Measurements from ENCODE around the gene UQCR11.

GRCh38 chr19:1571358-1571757 lies 33.9 kb downstream of the UQCR11 start:
- no peak for TF ChIP-seq NRF1 (IDR thresholded peaks at IDR 0.05; ENCODE audit: low read depth, low read length)
- TF ChIP-seq CTCF (IDR thresholded peaks at IDR 0.05; ENCODE audit: control extremely low read depth in 1 of 3, insufficient read depth in 1 of 3, low read depth in 1 of 3, low read length in 3 of 3): no peak
- TF ChIP-seq KDM1A (IDR thresholded peaks at IDR 0.05; ENCODE audit: borderline replicate concordance, low read length): no peak
- TF ChIP-seq ATF3 (IDR thresholded peaks at IDR 0.05; ENCODE audit: insufficient read depth, low read depth, low read length): no peak
- no peak for TF ChIP-seq RXRA (IDR thresholded peaks at IDR 0.05; ENCODE audit: insufficient read depth, low read depth, low read length)
- no peak for TF ChIP-seq EZH2 (IDR thresholded peaks at IDR 0.05; ENCODE audit: low read depth, low read length, severe bottlenecking)
- TF ChIP-seq EP300 (IDR thresholded peaks at IDR 0.05; ENCODE audit: borderline replicate concordance in 1 of 2, low read depth in 2 of 2, low read length in 2 of 2): no peak
- TF ChIP-seq POLR2A (IDR thresholded peaks at IDR 0.05; ENCODE audit: control extremely low read depth in 1 of 2, low read depth in 2 of 2, low read length in 2 of 2): no peak
